IPS-11a (cell line): ENCODE measurements around the gene BLM.
"Not testable (repeated sequence)": the region's sequence is repeated elsewhere in the genome, so short reads cannot be mapped to it uniquely, and the experiment has no call there.

Source experiments
- H3K4me3 ChIP-seq: one replicate; pipeline ENCODE4 v1.5.1; 2013; ENCODE audit warnings: low read depth, low read length, control low read depth

Gene BLM

DNA sequence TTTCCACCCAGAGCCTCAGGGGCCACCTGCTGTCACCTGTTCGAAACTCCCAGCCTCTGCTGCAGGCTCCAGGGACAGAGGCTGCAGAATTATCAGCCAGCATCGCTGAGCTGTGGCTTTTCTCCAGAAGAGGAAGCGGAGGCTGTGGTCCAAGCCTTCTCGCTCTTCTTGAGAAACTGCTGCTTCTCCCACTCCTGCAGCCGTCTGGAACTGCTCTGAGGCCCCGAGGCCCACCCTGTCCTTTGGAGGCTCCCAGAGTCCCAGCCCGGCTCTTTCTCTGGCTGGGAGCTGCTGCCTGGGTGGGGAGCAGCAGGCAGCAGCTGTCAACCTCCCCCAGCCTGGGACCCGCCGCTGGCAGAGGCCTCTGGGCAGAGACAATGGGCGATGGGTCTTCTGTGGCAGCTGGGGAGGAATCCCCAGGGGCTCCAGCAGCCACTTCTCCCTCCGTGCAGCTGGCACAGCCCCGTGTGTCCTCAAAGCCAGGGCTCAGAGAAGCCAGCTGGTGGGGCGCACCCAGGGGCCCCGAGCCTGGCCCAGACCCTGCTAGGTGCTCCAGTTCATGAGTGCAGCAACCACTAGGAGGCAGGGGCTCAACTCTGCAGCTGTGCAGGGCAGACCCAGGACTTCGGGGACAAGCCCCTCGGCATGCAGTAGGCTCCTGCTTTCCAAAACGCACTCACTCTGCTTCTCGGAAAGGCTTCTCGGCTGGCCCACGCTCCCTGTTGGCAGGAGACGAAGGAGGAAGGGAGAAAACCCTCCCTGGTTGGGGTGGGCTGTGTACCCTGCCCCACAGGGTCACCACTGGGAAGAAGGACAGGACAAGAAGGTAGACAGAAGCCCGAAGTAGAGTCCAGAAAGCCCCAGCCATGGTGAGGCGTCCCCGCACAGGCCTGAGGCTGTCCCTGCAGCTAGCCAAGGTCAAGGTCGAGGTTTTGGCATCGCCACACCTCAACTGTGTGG, 101.4 kb downstream of the BLM start:
- H3K4me3 ChIP-seq: no peak overlapping the region

DNA sequence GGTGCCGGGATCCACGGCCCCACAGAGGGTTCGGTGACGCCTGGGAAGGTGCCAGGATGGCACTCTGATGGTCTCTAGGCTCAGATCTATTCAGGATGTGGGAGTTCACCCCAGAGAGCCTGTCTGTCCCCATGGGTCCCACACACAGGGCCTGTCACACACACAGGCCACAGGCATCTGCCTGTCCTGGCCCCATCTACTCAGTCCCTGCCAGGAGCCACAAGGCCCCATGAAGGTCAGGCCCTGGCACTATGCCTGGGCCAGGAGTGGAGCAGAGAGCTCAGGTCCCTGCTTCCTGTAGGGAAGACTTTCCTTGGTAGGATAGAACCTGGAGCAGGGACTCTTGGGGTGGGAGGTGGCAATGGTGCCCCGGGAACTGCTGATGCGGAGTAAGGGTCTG, 102.2 kb downstream of the BLM start:
- H3K4me3 ChIP-seq: no peak overlapping the region

DNA sequence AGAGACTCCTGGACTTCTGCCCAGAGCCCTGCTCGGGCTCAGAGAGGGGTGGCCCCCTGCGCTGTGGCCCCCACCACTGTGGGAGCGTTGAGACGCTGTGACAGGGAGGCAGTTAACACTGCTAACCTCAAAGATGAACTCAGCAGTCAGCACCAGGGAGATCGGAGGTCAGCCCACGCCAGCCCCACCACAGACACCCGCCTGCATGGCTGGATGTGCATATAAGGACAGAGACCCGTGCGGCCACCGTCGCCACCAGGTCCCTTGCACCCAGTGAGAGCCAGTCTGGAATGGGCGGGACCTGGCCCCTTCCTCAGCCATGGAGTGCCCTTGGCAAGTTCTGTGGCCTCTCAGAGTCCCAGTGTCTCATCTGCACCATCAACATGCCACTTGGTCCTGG, 102.7 kb downstream of the BLM start:
- no peak overlapping the region for H3K4me3 ChIP-seq

DNA sequence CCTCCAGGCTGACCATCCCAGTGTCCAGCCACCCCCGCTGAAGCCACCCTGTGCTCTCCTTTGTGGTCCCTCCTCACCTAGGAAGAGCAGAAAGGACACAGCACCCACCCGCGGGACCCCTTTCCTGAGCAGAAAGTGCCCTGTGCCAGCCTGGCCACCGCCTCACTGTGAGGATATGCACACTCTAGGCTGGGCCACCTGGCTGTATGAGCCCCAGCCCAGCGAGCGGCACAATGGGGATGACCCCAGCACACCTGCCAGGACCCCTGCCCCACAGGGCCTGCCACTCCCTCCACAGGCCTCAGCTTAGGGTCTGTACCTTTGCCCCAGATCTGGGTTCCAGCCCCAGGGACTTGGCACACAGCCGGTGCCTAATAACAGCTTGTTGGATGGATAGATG, 103.3 kb downstream of the BLM start:
- no peak overlapping the region for H3K4me3 ChIP-seq

DNA sequence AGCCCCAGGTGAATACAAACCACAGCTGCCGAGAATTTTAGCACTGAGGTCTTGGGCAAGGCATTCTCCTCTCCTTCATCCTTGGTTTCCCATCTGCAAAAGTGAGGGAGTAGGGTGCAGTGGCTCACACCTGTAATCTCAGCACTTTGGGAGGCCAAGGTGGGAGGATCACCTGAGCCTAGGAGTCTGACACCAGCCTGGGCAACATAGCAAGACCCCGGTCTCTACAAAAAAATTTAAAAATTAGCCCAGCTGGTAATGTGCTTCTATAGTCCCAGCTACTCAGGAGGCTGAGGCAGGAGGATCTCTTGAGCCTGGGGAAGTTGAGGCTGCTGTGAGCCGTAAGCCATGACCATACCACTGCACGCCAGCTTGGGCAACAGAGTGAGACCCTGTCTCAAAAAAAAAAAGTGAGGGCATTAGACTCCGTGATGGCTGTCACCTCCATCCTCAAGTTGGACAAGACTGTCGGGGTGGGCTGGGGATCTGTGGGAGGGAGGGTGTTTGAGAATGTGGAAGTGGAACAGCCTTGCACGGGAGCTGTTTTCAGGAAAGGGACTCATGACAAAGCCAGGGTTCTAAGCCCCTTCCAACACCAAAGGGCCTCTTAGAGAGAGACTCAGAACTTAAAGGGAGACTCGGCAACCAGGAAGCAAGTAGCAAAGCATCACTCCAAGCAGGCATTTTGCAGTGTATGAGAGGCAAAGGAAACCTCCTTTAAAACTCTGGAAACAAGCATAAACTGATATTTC, 105.2 kb downstream of the BLM start:
- H3K4me3 ChIP-seq: no peak overlapping the region

DNA sequence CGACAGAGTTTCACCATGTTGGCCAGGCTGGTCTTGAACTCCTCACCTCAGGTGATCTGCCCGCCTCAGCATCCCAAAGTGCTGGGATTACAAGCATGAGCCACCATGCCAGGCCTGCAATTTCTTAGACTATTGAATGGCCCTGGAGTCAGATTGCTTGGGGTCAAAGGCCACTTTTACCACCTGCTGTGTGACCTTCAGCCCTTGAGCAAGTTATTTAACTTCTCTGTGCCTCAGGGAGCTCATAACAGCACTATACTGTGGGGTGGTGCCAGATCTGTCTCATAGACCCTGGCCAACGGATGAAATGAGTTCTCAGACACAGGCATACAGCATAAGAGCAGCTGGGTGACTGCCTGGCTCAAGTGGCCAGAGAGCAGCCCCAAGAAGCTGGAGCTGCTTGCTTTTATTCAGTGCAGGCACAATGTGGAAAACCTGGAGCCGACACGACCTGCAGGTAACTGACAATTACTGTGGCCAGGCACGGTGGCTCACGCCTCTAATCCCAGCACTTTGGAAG, 106.4 kb downstream of the BLM start:
- no peak overlapping the region for H3K4me3 ChIP-seq

DNA sequence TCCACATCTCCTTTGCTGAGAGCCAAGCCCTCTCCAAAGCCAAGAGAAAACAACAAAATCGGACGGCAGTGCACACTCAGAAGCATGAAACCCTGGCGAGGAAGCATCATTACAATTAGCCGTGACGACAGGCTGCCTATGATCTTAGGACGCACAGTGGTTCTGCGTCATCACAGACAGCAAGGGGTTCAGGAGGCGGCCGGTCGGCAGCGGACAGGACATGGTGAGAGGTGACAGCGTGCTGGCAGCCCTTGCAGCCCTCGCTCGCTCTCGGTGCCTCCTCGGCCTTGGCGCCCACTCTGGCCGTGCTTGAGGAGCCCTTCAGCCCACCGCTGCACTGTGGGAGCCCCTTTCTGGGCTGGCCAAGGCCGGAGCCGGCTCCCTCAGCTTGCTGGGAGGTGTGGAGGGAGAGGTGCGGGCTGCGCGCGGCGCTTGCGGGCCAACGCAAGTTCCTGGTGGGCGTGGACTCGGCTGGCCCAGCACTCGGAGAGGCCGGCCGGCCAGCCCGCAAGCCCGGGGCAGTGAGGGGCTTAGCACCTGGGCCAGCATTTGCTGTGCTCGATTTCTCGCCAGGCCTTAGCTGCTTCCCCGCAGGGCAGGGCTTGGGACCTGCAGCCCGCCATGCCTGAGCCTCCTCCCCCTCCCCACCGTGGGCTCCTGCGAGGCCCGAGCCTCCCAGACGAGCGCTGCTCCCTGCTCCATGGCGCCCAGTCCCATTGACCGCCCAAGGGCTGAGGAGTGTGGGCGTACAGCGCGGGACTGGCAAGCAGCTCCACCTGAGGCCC, 108.2 kb downstream of the BLM start:
- not testable (repeated sequence) for H3K4me3 ChIP-seq

DNA sequence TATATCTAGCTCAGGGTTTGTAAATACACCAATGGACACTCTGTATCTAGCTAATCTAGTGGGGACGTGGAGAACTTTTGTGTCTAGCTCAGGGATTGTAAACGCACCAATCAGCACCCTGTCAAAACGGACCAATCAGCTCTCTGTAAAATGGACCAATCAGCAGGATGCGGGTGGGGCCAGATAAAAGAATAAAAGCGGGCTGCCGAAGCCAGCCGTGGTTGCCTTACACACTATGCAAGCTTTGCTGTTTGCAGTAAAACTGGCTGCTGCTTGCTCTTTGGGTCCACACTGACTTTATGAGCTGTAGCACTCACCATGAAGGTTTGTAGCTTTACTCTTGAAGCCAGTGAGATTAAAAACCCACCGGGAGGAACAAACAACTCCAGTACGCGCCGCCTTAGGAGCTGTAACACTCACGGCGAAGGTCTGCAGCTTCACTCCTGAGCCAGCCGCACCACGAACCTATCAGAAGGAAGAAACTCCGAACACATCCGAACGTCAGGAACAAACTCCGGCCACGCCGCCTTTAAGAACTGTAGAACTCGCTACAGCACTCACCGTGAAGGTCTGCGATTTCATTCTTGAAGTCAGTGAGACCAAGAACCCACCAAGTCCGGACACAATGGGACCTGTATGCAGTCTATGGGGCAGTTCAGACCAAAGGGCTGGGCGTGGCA, 109.2 kb downstream of the BLM start:
- H3K4me3 ChIP-seq: not testable (repeated sequence)

DNA sequence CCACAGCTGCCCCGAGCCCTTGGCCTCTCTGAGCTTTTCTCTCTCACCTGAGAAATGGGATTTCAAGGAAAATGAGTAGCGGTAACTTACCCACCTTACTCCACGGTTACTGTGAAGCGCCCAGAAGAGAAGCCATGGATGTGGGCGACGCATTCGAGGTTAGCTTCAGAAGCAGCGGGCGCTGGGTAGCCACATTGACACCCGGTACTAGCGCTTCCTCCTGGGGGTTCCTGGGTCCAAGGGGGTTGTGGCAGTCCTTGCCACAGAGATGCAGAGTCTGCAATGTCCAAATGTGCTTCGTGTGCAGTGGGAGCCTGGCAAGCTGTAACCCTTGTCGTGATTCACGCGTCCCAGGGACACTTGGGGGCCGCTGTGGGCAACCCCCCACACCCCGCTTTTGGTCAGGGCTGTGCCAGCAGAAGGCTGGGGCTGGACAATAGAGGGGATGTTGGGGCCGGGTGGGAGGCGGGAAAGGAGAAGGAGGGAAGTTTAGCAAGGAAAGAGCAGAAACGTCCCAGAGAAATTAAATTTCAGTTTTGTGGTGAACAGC, 109.8 kb downstream of the BLM start:
- H3K4me3 ChIP-seq: no peak overlapping the region

DNA sequence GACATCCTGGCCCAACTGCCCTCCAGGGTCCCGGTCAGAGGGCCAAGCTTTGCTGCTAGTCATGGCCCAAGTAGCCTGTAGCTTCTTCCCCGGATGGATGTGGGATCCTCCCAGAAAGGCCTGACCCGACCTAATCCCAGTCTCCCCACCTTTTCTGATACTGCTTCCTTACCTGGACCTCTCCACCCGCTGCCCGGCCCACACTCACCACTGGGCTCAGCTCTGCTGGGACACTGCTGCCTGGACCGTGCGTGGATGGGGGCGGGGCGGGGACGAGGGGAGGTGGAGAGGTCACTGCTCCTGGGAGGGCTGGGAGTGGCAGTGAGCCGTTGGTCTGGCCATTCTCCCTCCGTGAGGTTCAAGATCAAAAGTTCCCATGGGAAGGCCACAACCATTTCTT, 111.0 kb downstream of the BLM start:
- no peak overlapping the region for H3K4me3 ChIP-seq

DNA sequence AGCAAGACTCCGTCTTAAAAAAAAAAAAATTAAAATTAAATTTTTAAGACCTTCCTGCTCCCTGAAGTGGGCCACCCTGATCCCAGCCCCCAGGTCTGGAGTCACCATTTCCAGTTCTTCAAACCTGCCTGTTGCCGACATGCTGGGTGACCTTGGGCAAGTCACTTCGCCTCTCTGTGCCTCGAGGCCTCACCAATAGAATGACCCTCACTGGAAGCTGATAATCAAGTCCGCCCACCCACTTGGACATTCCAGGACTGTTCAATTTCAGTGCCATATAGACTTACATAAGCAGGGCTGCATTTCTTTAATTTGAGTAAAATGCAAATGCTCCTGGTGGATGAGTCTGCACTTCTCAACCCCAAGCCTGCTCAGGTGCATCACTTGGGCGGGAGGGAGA, 112.0 kb downstream of the BLM start:
- H3K4me3 ChIP-seq: no peak overlapping the region

DNA sequence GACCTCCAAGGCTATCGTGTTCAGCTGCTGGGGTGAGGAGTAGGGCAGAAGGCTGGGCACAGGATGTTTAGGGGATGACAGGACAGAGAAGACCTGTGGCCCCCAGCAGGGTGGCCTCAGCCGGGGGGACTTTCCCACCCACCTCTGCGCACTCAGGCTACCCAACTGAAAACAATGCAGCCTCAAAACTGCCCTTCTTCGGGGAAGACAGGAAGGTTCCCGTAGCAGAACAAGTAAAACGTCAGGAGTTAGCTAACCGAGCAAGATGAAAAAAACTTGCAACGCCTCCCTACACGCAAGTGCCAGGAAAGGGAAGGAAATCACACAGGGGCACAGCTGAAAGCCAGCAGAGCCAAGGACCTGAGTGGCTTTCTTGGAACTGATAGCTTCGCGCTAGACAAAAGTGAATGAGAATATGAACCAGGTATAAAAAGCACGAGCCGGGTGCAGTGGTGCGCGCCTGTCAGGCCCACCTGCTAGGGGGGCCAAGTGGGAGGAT, 112.8 kb downstream of the BLM start:
- no peak overlapping the region for H3K4me3 ChIP-seq

DNA sequence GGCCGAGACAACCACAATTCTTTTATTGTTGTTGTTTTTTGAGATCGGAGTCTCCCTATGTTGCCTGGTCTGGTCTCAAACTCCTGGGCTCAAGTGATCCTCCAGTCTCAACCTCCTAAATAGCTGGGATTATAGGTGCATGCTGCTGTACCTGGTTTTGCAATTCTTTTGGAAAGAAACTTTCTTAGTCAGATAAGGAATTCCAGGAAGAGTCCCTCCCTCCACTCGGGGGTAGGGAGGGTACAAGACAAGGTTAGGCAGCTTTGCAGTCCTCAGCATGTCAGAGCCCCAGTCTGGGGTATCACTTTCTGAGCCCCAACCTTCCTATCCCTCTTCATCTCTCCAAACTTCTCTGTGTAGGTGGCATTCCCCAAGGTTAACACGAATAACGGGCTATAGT, 117.5 kb downstream of the BLM start:
- no peak overlapping the region for H3K4me3 ChIP-seq

DNA sequence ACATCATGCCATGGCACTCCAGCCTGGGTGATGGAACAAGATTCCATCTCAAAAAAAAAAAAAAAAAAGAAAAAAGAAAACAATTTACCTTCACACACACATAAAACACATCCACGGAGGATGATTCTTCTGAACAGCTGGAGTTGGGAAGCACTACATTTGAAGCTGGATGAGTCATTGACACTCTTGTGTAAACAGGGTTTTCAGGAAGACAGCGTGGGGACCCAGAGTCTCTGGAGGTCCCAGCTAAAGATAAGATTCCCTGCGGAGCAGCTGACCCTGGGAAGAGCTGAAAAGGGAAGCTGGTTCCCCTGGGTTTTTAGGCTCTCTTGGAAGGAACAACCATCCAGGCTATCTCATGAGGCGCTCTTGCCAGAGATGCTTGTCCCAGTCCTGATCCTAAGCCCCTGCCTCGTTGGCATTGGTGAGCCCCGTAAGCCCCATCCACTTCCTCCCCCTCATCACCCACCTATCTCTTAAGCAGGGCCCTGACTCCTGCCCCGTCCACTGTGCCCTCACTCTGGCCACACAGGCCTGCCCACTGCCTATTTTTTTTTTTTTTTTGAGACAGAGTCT, 119.2 kb downstream of the BLM start:
- H3K4me3 ChIP-seq: no peak overlapping the region

DNA sequence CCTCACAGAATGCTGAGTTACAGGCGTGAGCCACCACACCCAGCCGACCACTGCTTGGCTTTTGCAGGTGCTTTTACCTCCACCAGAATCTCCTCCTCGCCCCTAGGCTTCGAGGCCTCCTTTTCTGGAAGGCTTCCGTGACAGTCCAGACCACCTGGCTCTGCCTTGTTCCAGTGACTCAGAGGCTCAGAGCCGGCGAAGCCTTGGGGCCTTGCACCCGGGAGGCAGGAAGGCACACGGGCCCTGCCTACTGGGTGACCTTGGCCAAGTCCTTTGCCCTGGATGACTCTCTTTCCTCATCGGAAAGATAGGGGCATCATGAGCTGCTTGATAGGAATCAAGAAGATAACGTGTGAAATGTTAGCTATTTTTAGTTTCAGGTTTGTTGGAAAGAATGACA, 119.9 kb downstream of the BLM start:
- H3K4me3 ChIP-seq: no peak overlapping the region

DNA sequence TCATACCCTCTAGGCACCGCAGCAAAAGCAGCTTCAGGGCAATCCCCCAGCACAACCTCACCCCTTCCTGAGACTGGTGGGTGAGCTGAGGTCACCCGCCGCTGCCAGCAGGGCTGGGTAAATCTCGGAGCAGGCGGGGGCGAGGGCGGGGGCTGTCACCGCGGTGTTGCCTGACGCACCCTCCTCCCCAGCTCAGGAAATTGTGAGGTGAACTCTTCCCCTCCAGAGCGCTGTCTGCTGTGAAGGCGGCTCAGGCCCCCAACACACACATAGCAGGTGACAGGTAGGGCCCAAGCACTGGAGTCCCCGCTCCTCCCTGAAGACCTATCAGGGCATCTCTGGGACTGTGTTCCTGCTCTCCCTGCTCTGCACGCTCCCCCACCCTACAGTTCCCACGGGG, 121.0 kb downstream of the BLM start:
- H3K4me3 ChIP-seq: no peak overlapping the region

DNA sequence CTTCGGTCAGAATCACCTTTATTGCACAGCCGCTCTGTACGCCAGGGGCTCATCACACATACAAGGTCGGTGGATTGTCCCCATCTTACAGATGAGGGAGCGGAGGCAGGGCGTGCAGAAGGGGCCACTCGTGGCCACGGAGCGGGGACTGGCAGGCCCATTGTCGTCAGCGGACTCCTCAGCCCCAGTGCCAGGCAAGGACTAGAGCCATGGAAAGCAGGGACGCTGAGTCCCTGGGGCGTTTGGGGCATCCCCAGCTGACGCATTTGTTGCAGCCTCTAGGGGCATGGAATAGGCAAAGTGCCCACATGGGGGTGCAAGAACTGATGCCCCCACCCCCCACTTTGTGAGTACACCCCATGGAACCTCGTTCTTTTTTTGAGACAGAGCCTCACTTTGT, 121.4 kb downstream of the BLM start:
- H3K4me3 ChIP-seq: no peak overlapping the region

DNA sequence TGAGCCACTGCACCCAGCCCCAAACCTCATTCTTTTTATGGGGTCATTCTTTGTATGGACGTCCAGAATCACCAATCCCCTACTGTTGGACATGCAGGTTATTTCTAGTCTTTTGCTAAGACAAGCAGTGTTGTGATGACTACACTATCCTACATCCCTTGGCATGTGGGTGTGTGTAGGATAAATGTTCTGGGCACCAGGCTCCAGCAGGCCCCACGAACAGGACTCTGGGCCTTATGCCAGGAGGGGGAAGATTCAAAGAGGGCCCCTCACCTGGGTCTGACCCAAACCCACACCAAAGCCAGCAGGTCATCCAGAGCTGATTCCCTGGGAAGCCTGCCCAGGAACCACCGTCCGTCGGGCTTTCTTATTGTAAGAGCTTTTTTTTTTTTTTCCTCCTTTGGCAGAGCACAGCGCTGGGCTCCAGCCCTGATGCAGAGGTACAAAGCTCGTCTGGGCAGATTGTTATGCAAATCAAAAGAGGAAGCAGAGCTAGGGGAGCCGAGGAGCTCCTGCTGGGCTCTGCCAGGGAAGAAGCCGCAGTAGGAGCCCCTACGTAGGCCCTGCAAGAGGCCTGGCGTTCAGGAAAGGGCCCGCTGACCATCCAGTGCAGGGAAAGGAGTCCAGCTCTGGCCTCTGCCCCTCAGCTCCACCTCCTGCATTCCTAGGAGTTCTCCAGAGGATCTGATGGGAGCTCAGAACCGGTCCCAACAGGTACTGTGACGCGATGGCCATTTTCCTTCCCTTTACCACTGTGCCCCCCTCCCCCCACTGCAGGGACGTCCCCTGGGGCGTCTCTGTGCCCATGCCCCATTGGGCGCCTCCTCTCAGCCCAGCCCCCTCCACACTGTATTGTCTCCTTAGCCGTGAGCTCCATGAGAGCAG, 122.3 kb downstream of the BLM start:
- H3K4me3 ChIP-seq: no peak overlapping the region
